ENCODE data around the gene HGF. TPM values are rescaled to one million over a fixed set of nuclear protein-coding genes. Genes with fewer than 3 reads are reported as not detected.
A peak's percentile ranks its signal among the peaks of the same experiment; 100 is the strongest.
"Not testable (repeated sequence)": the region's sequence is repeated elsewhere in the genome, so short reads cannot be mapped to it uniquely, and the experiment has no call there.

The HGF gene
- 5.3 and 5.6 TPM in 2 replicates for total RNA-seq
- 0.23 TPM for polyA plus RNA-seq (2012)

DNA sequence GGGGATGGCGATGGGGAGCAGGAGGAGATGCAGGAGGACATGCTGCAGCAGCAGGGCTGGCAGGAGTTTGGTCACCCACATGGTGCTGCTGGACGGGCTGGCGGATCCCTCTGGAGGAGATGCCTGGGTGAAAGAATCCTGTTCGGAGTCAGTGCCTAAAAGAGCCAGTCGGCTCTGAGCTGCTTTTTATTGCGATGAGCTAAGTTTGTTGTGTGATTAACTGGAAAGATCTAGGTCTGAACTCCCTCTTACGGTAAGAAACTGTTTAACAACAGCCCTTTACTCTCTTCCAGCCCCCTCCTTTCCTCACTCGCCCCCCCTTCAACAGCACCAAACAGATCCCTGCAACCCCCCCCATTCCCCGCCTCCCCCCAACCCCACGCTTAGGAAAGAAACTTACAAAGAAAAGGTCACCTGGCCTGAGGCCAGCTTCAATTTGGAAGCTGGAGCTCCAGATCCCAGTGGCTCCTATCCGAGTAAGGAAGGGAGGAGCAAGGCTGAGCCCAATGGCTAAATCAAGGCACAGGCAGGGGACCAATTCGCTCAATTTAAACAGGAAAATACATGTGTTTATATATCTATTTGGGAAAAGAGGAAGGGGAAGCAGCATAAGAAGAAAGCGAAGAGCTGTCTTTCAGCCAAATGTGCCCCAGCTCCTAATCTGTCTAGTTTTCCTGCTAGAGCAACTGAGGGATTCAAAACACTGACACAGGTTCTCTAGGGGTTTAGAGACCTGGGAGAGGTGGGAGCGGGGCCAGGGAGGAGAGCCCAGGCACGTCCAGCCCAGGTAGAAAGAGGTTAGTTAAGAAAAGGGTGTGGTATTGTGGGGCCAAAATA lies at the start of gene HGF:
Gene HGF, minus strand, starts transcription at position 157 of the 837 bp plus-strand sequence. Its CDS starts 76 bp downstream, at position 81.
- DNase-seq (ENCODE audit: low read depth) = peak; percentile 58

DNA sequence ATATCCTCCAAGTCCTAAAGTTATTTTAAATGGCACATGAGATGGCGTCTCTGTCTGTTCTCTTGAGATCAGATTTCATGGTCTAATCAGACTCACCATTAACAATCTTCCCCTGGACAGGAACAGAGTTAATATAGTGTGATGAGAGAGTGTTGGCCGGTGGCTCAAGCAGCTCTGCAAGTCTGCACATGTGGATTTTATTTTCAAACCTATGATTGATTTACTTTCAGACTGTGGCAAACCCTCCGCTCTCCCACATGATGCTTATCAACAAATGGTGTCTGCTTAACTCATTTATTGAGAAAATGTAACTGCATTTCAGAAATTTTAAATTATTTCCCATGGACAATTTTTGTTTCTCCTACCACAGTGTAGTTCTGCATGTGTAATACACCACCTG lies 46.5 kb upstream of the HGF start:
- DNase-seq (ENCODE audit: low read depth) = no peak

DNA sequence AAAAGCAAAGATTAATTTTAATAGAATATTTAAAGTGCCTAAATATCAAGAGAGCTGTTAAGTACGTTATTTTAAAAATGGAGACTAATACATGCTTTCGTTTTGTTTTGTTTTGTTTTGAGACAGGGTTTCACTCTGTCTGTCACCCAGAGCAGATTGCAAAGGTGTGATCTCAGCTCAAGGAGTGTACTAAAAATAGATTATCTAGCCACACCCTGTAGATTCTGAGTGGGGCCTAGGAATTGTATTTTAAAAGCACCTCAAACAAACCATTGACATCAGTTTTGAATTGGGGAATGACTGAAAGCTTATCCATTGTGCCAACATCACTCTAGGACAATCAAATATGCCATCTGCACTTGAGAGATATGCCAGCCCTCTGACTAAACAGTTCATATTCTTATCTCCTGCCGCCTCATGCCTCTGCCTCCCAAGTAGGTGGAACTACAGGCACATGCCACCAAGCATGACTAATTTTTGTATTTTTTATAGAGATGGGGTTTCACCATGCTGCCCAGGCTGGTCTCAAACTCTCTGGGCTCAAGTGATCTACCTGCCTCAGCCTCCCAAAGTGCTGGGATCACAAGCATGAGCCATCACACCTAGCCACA lies 43.1 kb upstream of the HGF start:
- not testable (repeated sequence) for DNase-seq (ENCODE audit: low read depth)

- no peak for DNase-seq (ENCODE audit: low read depth)
These were observed 42.4 kb upstream of the HGF start for GRCh38 chr7:81811956-81812865.

DNA sequence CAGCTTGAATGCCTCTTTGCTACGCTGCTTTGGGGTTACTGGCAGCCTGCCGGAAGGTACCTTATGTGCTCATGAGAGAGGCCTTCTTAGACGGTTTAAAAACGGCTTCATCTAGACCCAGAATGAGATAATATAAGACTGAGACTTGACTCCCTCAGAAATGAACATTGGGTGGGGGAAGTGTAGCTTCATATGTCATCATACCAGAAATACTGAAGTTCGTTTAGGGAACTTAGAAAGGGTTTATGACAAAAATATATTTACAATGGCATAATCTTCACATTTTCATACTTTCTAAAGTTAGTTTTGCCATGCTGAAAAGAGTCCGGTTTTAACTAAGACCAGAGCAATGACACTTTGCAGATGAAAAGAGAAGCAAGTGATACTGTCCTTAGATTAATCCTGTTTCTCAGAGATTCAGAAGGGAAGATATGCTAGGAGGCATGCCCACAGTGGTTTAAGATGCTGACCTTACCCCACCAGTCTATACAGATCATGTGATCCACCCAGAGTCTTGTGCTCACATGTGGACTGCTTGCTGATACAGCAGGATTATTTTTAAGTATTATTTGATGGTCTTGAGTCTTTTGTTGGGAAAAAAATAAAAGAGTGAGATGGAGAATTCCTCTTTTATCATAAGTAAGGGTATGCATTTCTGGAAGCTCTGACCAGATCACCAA lies 40.8 kb upstream of the HGF start:
- DNase-seq (ENCODE audit: low read depth) = no peak

DNA sequence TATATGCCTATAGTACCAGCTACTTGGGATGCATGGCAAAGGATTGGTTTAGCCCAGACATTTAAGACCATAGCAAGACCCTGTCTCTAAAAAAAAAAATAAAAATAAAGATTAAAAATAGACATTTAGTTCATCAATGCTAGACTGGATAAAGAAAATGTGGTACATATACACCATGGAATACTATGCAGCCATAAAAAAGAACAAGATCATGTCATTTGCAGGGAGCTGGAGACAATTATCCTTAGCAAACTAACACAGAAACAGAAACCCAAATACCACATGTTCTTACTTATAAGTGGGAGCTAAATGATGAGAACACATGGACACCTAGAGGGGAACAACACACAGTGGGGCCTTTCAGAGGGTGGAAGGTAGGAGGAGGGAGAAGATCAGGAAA lies 38.5 kb upstream of the HGF start:
- DNase-seq (ENCODE audit: low read depth) = not testable (repeated sequence)

DNA sequence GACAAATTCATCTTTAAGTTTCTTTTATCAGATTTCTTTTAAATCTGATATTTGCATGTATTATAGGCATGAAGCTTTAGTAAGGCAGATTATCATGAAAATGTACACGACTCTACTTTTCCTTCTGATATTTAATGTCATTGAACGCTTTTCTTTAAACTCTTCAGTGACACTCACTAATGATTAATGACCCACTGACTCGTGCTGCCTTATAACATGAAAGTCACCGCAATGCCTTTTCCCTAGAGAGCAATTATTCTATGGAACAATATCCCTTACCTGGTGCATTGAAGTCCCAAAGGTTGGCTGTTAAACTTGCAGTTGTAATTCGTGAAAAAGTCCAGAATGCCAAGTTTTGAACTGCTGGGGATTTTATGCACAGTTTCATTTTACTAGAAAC lies 33.4 kb upstream of the HGF start:
- DNase-seq (ENCODE audit: low read depth) = no peak

DNA sequence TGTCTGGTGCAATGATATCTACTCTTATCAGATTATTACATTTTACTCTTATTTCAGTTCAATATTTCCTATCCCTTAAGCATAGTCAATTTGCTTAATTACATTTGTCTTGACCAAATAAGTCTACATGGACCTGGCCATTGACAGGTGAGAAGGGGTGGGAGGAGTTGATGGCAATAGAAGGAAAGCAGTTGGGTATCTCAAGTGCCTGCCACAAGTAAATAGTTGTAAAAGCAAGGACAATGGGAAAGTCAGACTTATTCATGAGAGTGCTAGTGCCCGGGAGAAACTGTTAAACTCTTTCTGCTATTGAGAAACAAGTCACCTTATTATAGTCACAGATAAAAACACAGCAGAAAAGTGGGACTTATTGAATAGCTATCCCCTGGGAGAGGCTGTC lies 32.4 kb upstream of the HGF start:
- DNase-seq (ENCODE audit: low read depth) = no peak

DNA sequence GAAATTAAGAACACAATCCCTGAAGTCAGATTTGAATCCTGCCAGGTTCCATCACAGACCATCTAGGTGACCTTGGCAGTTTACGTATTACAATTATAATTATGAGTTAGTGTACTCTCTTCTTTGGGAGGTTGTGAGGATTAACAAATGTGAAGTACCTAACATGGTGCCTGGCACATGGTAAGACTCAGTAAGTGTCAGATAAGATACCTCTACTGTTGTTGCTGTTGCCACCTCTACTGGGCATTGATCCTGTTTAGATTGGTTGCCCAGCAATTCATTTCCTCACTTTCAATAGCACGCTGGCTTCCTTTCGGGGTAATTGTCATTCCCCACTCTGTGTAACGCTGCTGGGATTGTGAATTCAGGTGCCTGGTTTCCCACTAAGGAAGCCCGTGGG lies 31.7 kb upstream of the HGF start:
- DNase-seq (ENCODE audit: low read depth) = no peak

DNA sequence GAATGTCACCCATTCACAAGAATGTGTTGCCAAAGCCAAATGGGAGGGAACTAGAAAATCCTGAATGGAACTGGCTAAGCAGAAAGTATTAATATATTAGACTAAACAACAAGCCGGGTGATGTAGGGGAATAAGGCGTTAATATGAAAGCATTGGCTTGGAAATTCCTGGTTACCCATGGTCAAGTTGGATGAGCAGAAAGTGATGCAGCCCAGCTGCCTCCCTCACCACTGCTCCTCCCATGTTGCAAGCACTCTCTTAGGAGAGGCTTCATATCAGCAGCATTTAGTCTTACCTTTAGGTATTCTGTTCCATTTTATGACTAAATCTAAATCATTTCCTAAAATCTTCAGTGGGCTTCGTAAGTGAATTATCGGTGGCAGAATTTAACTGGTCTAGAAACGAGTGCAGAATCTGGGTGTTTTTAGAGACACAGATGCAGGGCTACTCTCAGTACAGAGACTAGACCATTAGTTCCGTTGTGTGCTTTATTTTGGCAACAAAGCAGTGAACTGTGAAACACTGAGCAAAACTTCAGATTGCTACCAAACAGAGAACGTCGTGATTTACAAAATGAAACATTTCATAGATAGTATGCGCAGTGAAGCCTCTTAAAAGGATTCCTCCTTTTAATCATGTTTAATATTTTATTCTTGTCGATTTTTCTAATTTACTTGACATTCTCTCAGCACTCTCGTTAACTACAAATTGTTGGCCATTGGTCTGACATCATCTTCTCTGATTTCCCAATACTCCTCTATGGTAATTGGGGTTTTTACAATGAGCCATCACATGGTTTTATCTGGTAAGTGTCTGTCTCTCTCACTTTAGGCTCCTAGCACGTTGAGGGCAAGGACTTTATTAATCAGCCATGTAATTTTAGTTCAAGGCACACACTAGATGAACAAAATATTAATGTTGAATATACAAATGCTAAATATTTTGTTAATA lies 22.0 kb upstream of the HGF start:
- DNase-seq (ENCODE audit: low read depth) = no peak

- no peak for DNase-seq (ENCODE audit: low read depth)
These were observed 20.8 kb upstream of the HGF start for GRCh38 chr7:81790686-81791085.

DNA sequence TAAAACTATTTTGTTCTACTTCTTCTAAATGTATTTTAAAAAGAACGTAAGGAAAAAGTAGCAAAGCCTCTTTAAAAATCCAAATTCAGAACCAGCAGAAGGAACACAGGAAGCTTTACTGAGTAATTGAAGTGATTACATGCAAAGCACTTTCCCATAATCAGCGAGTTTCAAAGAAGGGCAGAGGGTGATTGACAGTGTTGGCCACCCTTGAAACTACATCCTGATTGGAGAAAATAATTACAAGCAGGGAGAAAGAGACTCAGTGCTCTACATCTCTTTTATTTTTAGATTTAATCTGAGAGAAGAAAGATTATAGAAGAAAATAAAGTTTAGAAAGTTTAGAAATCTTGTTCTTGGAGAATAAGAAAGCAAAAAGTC lies 20.3 kb upstream of the HGF start:
- DNase-seq (ENCODE audit: low read depth) = no peak

DNA sequence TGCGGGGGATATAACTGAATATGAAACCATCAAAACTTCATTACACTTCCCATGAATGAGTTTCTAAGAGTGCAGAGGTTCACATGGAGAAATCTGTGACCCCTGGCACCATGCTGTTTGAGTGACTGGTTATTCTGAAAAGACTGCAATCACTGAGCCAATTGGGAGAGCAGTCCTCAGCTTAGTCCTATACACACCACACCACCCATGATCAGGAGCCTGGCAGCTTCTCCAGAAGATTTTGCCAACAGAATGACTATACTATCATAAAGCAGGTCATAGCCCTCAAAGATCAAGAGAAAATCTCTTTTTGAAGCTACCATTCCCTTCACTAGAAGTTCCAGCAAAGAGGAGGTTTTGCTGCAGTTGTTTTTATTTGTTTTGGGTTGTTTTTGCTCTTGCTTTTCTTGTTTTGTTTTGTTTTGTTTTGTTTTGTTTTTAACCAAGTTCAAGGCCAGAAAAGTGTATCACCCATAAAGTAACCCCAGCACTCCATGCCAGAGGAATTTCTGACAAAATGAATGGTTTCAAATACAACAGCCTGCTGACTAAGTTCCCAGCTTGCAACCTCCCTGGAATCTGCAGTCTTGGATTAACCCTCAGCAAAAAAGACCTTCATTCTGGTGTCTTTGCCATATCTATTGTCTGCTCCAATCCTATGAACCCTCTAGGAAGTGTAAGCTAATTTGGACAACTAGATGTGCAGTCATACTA lies 19.7 kb upstream of the HGF start:
- peak; percentile 21 for DNase-seq (ENCODE audit: low read depth)

DNA sequence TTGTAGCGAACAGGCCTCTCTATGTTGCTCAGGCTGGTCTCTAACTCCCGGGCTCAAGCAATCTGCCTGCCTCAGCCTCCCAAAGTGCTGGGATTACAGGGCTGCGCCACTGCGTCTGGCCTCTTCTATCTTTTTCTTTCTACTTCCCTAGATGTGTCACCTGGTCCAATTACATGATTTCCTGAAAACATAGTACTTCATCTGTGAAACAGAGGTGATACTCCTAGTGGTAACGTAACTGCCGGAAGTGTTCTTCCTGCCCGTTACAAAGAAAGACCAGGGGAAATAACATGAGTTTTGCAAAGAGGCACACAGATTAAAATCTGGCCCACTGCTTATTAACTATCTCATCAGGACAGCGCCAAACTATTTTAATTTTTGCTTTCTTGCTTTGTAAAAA lies 18.4 kb upstream of the HGF start:
- DNase-seq (ENCODE audit: low read depth) = no peak

- DNase-seq (ENCODE audit: low read depth) = no peak
These were observed 14.0 kb upstream of the HGF start for GRCh38 chr7:81783818-81784217.

DNA sequence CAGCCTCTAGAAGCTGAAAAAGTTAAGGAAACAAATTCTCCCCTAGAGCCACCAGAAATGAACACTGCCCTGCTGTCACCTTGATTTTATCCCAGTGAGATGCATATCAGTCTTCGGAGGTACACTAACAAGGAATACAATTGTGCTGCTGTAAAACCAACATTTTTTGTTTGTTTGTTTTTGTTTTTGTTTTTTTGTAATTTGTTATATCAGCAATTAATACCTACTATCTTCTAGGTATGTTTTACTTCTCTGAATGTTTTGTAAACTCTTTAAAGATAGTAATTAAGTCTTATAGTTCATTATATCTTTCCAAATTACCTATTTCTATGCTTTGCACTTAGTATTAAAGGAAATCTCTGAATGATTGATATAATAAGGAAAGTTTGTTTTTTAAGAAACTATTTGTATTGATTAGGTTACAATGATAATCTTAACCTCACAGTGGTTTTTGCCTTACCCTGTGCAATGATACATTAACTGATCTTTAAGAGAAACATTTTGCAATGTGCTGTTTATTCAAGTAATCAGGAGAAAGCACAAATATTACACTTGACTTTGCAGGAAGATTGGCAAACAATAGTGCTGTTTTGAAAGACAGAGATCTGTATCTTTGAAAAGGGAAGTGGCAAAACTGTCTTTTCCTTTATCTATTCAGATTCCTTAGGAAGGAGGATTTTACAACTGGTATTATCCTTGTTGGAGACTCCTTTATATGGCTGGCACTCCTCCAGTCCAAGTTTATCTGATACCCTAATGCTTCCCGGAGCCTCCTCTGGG lies 11.3 kb upstream of the HGF start:
- no peak for DNase-seq (ENCODE audit: low read depth)

DNA sequence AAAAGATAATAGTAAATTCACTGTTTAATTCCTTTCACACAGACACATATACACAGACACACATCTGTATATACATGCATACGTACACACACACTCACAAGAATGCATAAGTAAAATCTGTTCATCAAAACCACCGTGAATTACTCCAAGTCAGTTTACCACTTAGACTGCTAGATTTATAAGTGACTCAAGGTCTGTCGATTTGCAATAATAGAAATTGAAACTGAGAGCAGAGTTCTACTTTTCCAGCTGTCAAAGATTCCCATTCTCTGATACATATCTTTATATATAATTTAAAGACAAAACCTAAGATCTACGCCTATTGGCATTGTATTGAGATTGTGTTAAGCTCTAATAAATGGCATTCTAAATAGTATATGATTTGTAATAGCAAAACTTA lies 9.9 kb upstream of the HGF start:
- DNase-seq (ENCODE audit: low read depth) = no peak

- DNase-seq (ENCODE audit: low read depth) = no peak
These were observed 7.8 kb upstream of the HGF start for GRCh38 chr7:81777697-81778096.

Data from myocyte (in vitro differentiated cells).